ENCODE data around the gene NUP93. TPM values are rescaled to one million over a fixed set of nuclear protein-coding genes. Genes with fewer than 3 reads are reported as not detected.

Gene NUP93
- total and polyA plus RNA-seq, 4 experiments from 2014 or later: 48.0 to 73.2 (median 59.8) TPM

- intact Hi-C loops (cut with micrococcal nuclease): no loop called here
- no peak for DNase-seq
- Histone ChIP-seq H3K4me1 (ENCODE audit: insufficient read depth, low read length) (peaks cover 11% of the 10 kb centered on the region), H3K27me3 (ENCODE audit: insufficient read depth, low read length) (no peaks in the 10 kb centered on the region), H3K9me3 (ENCODE audit: control insufficient read depth in 1 of 2, low read length in 2 of 2) (no peaks in the 10 kb centered on the region), H3K4me3 (ENCODE audit: low read length in 2 of 2) (no peak overlapping the region), H3K36me3 (ENCODE audit: insufficient read depth, low read length) (peaks cover 31% of the 10 kb centered on the region), H3K27ac (ENCODE audit: low read depth, low read length) (no peak overlapping the region)
- Mint-ChIP-seq H3K4me1 (peaks cover 13 to 27% (median 16%) of the 10 kb centered on the region in 4 donors), H3K27ac (peak overlapping the region in 1 of 7 donors; percentile 33), H3K9me3 (peaks cover 0 to 5% (median 0%) of the 10 kb centered on the region in 8 donors), H3K4me3 (no peak overlapping the region), H3K27me3 (no peaks in the 10 kb centered on the region), H3K36me3 (peaks cover 41 to 53% of the 10 kb centered on the region in 2 donors)
- ChIA-PET POLR2A (ENCODE audit: partially characterized antibody) (no interaction called here), CTCF (ENCODE audit: partially characterized antibody) (interaction anchor here (1.0 kb wide), 1 partner anchor 108 kb away, joined by 3 read pairs; no protein-coding TSS in a partner anchor)
Observed at GRCh38 chr16:56844056-56844455, 114.1 kb downstream of the NUP93 start.

GRCh38 chr16:56847173-56847910, 117.4 kb downstream of the NUP93 start:
- no peaks in the 10 kb centered on the region for H3K9me3 ChIP-seq (ENCODE audit: control insufficient read depth in 1 of 2, low read length in 2 of 2)
- CTCF ChIA-PET (ENCODE audit: partially characterized antibody): interaction anchor here (0.6 to 1.5 kb wide), 4 partner anchors 9 to 145 kb away, joined by 3 to 5 read pairs (median 3); no protein-coding TSS in a partner anchor
- peaks cover 0 to 5% (median 0%) of the 10 kb centered on the region in 8 donors for H3K9me3 Mint-ChIP-seq
- H3K27me3 Mint-ChIP-seq: no peaks in the 10 kb centered on the region
- H3K27ac ChIP-seq (ENCODE audit: low read depth, low read length): peak overlapping the region; percentile 27
- intact Hi-C loops (cut with micrococcal nuclease): no loop called here
- no peak overlapping the region for H3K4me3 ChIP-seq (ENCODE audit: low read length in 2 of 2)
- peaks cover 22 to 25% of the 10 kb centered on the region in 2 donors for H3K36me3 Mint-ChIP-seq
- peaks cover 11% of the 10 kb centered on the region for H3K4me1 ChIP-seq (ENCODE audit: insufficient read depth, low read length)
- H3K36me3 ChIP-seq (ENCODE audit: insufficient read depth, low read length): peaks cover 21% of the 10 kb centered on the region
- no peaks in the 10 kb centered on the region for H3K27me3 ChIP-seq (ENCODE audit: insufficient read depth, low read length)
- POLR2A ChIA-PET (ENCODE audit: partially characterized antibody): interaction anchor here (1.5 kb wide), 1 partner anchor 84 kb away, joined by 6 read pairs; the partner anchor contains the start of gene HERPUD1
- H3K4me1 Mint-ChIP-seq: peaks cover 13 to 21% (median 15%) of the 10 kb centered on the region in 4 donors
- peak overlapping the region; percentile 61 to 85 (median 77) for H3K27ac Mint-ChIP-seq
- H3K4me3 Mint-ChIP-seq: peak overlapping the region in 7 of 8 donors; percentile 32 to 71 (median 45)
- peak in 1 of 5 donors; percentile 16 for DNase-seq

- DNase-seq: no peak
Observed at GRCh38 chr16:56848029-56848936, 118.4 kb downstream of the NUP93 start.

GRCh38 chr16:56848955-56849689, 119.2 kb downstream of the NUP93 start:
- intact Hi-C loops (cut with micrococcal nuclease): no loop called here
- Histone ChIP-seq H3K9me3 (ENCODE audit: control insufficient read depth in 1 of 2, low read length in 2 of 2) (no peaks in the 10 kb centered on the region), H3K4me1 (ENCODE audit: insufficient read depth, low read length) (peaks cover 11% of the 10 kb centered on the region), H3K27me3 (ENCODE audit: insufficient read depth, low read length) (no peaks in the 10 kb centered on the region), H3K27ac (ENCODE audit: low read depth, low read length) (no peak overlapping the region), H3K4me3 (ENCODE audit: low read length in 2 of 2) (no peak overlapping the region), H3K36me3 (ENCODE audit: insufficient read depth, low read length) (peaks cover 4% of the 10 kb centered on the region)
- H3K27me3 Mint-ChIP-seq: no peaks in the 10 kb centered on the region
- POLR2A ChIA-PET (ENCODE audit: partially characterized antibody): no interaction called here
- CTCF ChIA-PET (ENCODE audit: partially characterized antibody): no interaction called here
- H3K27ac Mint-ChIP-seq: peak overlapping the region in 2 of 7 donors; percentile 11 to 68
- H3K9me3 Mint-ChIP-seq: peaks cover 0 to 5% (median 0%) of the 10 kb centered on the region in 8 donors
- peaks cover 9% of the 10 kb centered on the region in 2 donors for H3K36me3 Mint-ChIP-seq
- DNase-seq: no peak
- no peak overlapping the region for H3K4me3 Mint-ChIP-seq
- peaks cover 13 to 21% (median 15%) of the 10 kb centered on the region in 4 donors for H3K4me1 Mint-ChIP-seq

More at GRCh38 chr16:56848029-56848936, 118.4 kb downstream of the NUP93 start:
- Histone ChIP-seq H3K27me3 (ENCODE audit: insufficient read depth, low read length) (no peaks in the 10 kb centered on the region), H3K4me1 (ENCODE audit: insufficient read depth, low read length) (peaks cover 11% of the 10 kb centered on the region), H3K4me3 (ENCODE audit: low read length in 2 of 2) (no peak overlapping the region), H3K36me3 (ENCODE audit: insufficient read depth, low read length) (peaks cover 12% of the 10 kb centered on the region), H3K9me3 (ENCODE audit: control insufficient read depth in 1 of 2, low read length in 2 of 2) (no peaks in the 10 kb centered on the region), H3K27ac (ENCODE audit: low read depth, low read length) (no peak overlapping the region)
- peak overlapping the region in 3 of 8 donors; percentile 45 to 71 (median 61) for H3K4me3 Mint-ChIP-seq
- peaks cover 16 to 17% of the 10 kb centered on the region in 2 donors for H3K36me3 Mint-ChIP-seq
- ChIA-PET POLR2A (ENCODE audit: partially characterized antibody) (interaction anchor here (1.5 kb wide), 1 partner anchor 83 kb away, joined by 6 read pairs; the partner anchor contains the start of gene HERPUD1), CTCF (ENCODE audit: partially characterized antibody) (interaction anchor here (1.2 to 1.5 kb wide), 2 partner anchors 8 to 11 kb away, joined by 3 read pairs; no protein-coding TSS in a partner anchor)
- intact Hi-C loops (cut with micrococcal nuclease): no loop called here
- peaks cover 0 to 5% (median 0%) of the 10 kb centered on the region in 8 donors for H3K9me3 Mint-ChIP-seq
- H3K27me3 Mint-ChIP-seq: no peaks in the 10 kb centered on the region
- peak overlapping the region in 6 of 7 donors; percentile 61 to 85 (median 74) for H3K27ac Mint-ChIP-seq
- H3K4me1 Mint-ChIP-seq: peaks cover 13 to 21% (median 15%) of the 10 kb centered on the region in 4 donors

DNA sequence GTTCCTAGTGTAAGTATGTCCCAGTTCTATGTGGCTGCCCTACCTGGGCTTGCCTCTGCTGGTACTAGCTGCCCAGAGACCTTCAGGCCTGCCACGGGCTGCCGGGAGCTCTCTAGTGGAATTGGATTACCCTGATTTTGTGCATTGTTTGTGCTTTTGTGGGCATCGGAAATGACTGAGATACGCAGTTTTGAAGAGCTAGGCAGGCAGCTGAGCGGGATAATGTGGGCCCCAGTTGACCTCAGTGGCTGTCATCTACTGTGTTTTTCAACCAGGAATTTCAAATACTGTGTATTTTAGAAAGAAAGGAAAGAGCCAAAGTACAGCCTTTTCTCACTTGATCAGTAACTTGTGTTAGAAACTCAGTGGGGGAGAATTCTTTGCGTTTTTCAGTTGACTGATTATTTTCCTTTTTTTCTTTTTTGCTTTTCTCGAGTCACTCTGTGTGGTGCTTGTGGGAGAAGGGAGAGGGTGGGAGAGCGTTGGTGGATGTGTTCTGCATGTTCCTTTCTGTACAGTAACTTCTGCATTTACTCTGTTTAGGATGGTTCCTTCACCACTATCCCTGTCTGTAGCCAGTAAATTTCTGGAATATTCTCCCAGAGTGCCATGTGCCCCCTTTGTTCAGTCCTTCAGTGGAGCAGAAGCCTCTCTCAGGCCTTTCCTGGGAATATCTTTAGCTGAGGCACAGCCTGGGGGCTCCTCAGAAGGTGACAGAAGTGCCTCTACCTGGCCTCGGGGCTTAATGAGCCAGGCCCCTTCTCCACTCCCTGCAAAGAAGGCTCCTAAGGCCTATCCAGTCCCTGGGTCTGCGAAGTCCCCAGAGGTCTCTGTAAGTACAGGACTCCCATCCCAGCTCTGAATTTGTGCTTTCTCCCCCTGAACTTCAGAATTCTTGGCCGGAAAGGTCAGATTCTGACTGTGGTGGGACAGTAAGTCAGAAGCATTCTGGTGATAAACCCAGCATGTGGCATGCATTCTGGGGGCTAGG, 120.1 kb downstream of the NUP93 start:
- H3K27ac ChIP-seq (ENCODE audit: low read depth, low read length): no peak overlapping the region
- no peaks in the 10 kb centered on the region for H3K9me3 ChIP-seq (ENCODE audit: control insufficient read depth in 1 of 2, low read length in 2 of 2)
- no peaks in the 10 kb centered on the region for H3K27me3 Mint-ChIP-seq
- ChIA-PET POLR2A (ENCODE audit: partially characterized antibody) (no interaction called here), CTCF (ENCODE audit: partially characterized antibody) (interaction anchor here (0.7 kb wide), 1 partner anchor 17 kb away, joined by 5 read pairs; no protein-coding TSS in a partner anchor)
- H3K4me3 Mint-ChIP-seq: no peak overlapping the region
- H3K4me3 ChIP-seq (ENCODE audit: low read length in 2 of 2): no peak overlapping the region
- peaks cover 11% of the 10 kb centered on the region for H3K4me1 ChIP-seq (ENCODE audit: insufficient read depth, low read length)
- H3K27me3 ChIP-seq (ENCODE audit: insufficient read depth, low read length): no peaks in the 10 kb centered on the region
- peaks cover 0 to 5% (median 0%) of the 10 kb centered on the region in 8 donors for H3K9me3 Mint-ChIP-seq
- peaks cover 4 to 5% of the 10 kb centered on the region in 2 donors for H3K36me3 Mint-ChIP-seq
- no peaks in the 10 kb centered on the region for H3K36me3 ChIP-seq (ENCODE audit: insufficient read depth, low read length)
- H3K27ac Mint-ChIP-seq: peak overlapping the region in 1 of 7 donors; percentile 25
- intact Hi-C loops (cut with micrococcal nuclease): no loop called here
- DNase-seq: no peak
- H3K4me1 Mint-ChIP-seq: peaks cover 13 to 21% (median 15%) of the 10 kb centered on the region in 4 donors
